ENCODE data around the gene SCYGR1.
A peak's percentile ranks its signal among the peaks of the same experiment; 100 is the strongest.
"Not testable (repeated sequence)": the region's sequence is repeated elsewhere in the genome, so short reads cannot be mapped to it uniquely, and the experiment has no call there.

Gene SCYGR1

GRCh38 chr2:227386630-227387029, 1.1 kb downstream of the SCYGR1 start:
- H3K4me1 ChIP-seq (ENCODE audit: control insufficient read depth, insufficient read depth, low read length, unreplicated experiment): peaks cover 4% of the 10 kb centered on the region
- no peaks in the 10 kb centered on the region for H3K79me2 ChIP-seq (ENCODE audit: control insufficient read depth, insufficient read depth, low read length, unreplicated experiment)
- H3K27ac ChIP-seq (ENCODE audit: low read depth, low read length): no peak overlapping the region
- H3K36me3 ChIP-seq (ENCODE audit: insufficient read depth, low read length): no peaks in the 10 kb centered on the region
- no peak overlapping the region for H2AFZ ChIP-seq (ENCODE audit: low read length, unreplicated experiment)
- H3K27me3 ChIP-seq (ENCODE audit: insufficient read depth, low read length): no peaks in the 10 kb centered on the region
- no peak overlapping the region for H3K4me3 ChIP-seq (ENCODE audit: low read depth, low read length)

- peaks cover 8% of the 10 kb centered on the region for H3K4me1 ChIP-seq (ENCODE audit: control insufficient read depth, insufficient read depth, low read length, unreplicated experiment)
- H2AFZ ChIP-seq (ENCODE audit: low read length, unreplicated experiment): no peak overlapping the region
- no peak overlapping the region for H3K27ac ChIP-seq (ENCODE audit: low read depth, low read length)
- no peaks in the 10 kb centered on the region for H3K36me3 ChIP-seq (ENCODE audit: insufficient read depth, low read length)
- no peak overlapping the region for H3K4me3 ChIP-seq (ENCODE audit: low read depth, low read length)
- no peaks in the 10 kb centered on the region for H3K27me3 ChIP-seq (ENCODE audit: insufficient read depth, low read length)
- no peaks in the 10 kb centered on the region for H3K79me2 ChIP-seq (ENCODE audit: control insufficient read depth, insufficient read depth, low read length, unreplicated experiment)
Observed at GRCh38 chr2:227383686-227384085, 4.1 kb downstream of the SCYGR1 start.

- H3K4me3 ChIP-seq (ENCODE audit: low read depth, low read length); H3K36me3 ChIP-seq (ENCODE audit: insufficient read depth, low read length); H3K27me3 ChIP-seq (ENCODE audit: insufficient read depth, low read length); H3K79me2 ChIP-seq (ENCODE audit: control insufficient read depth, insufficient read depth, low read length, unreplicated experiment); H3K27ac ChIP-seq (ENCODE audit: low read depth, low read length); H2AFZ ChIP-seq (ENCODE audit: low read length, unreplicated experiment): not testable (repeated sequence)
- peaks cover 17% of the 10 kb centered on the region for H3K4me1 ChIP-seq (ENCODE audit: control insufficient read depth, insufficient read depth, low read length, unreplicated experiment)
Observed at GRCh38 chr2:227382241-227382835, 5.4 kb downstream of the SCYGR1 start.

- Histone ChIP-seq H3K4me3 (ENCODE audit: low read depth, low read length) (no peak within 1 kb of the TSS), H3K27me3 (ENCODE audit: insufficient read depth, low read length) (no peaks in the 10 kb centered on the region), H3K27ac (ENCODE audit: low read depth, low read length) (peak within 1 kb of the TSS; percentile 23), H3K4me1 (ENCODE audit: control insufficient read depth, insufficient read depth, low read length, unreplicated experiment) (peaks cover 30% of the 10 kb centered on the region), H2AFZ (ENCODE audit: low read length, unreplicated experiment) (no peak within 1 kb of the TSS), H3K79me2 (ENCODE audit: control insufficient read depth, insufficient read depth, low read length, unreplicated experiment) (no peaks in the 10 kb centered on the region), H3K36me3 (ENCODE audit: insufficient read depth, low read length) (no peaks in the 10 kb centered on the region)
Observed at GRCh38 chr2:227379095-227379494, 8.7 kb downstream of the SCYGR1 start, which contains the start of gene TM4SF20. Gene TM4SF20, minus strand, starts transcription at chr2:227379306. Its CDS starts 38 bp downstream, at chr2:227379268.

- Histone ChIP-seq H3K36me3 (ENCODE audit: insufficient read depth, low read length) (no peaks in the 10 kb centered on the region), H3K27me3 (ENCODE audit: insufficient read depth, low read length) (no peaks in the 10 kb centered on the region), H3K27ac (ENCODE audit: low read depth, low read length) (peak overlapping the region; percentile 23), H3K79me2 (ENCODE audit: control insufficient read depth, insufficient read depth, low read length, unreplicated experiment) (no peaks in the 10 kb centered on the region), H3K4me1 (ENCODE audit: control insufficient read depth, insufficient read depth, low read length, unreplicated experiment) (peaks cover 30% of the 10 kb centered on the region), H3K4me3 (ENCODE audit: low read depth, low read length) (no peak overlapping the region), H2AFZ (ENCODE audit: low read length, unreplicated experiment) (no peak overlapping the region)
Observed at GRCh38 chr2:227378371-227378782, 9.4 kb downstream of the SCYGR1 start.

- Histone ChIP-seq H2AFZ (ENCODE audit: low read length, unreplicated experiment) (no peak overlapping the region), H3K27ac (ENCODE audit: low read depth, low read length) (peak overlapping the region; percentile 23; the same call in 1 of the 2 replicates), H3K4me3 (ENCODE audit: low read depth, low read length) (no peak overlapping the region), H3K36me3 (ENCODE audit: insufficient read depth, low read length) (no peaks in the 10 kb centered on the region), H3K4me1 (ENCODE audit: control insufficient read depth, insufficient read depth, low read length, unreplicated experiment) (peaks cover 30% of the 10 kb centered on the region), H3K27me3 (ENCODE audit: insufficient read depth, low read length) (no peaks in the 10 kb centered on the region), H3K79me2 (ENCODE audit: control insufficient read depth, insufficient read depth, low read length, unreplicated experiment) (no peaks in the 10 kb centered on the region)
Observed at GRCh38 chr2:227377467-227378351, 10.0 kb downstream of the SCYGR1 start.

- no peak overlapping the region for H3K4me3 ChIP-seq (ENCODE audit: low read depth, low read length)
- H3K27ac ChIP-seq (ENCODE audit: low read depth, low read length): peak overlapping the region; percentile 8; the same call in 1 of the 2 replicates
- peaks cover 33% of the 10 kb centered on the region for H3K4me1 ChIP-seq (ENCODE audit: control insufficient read depth, insufficient read depth, low read length, unreplicated experiment)
Observed at GRCh38 chr2:227376656-227377396, 10.9 kb downstream of the SCYGR1 start.

GRCh38 chr2:227374158-227374557, 13.6 kb downstream of the SCYGR1 start:
- Histone ChIP-seq H3K27ac (ENCODE audit: low read depth, low read length) (peak overlapping the region; percentile 64), H3K4me1 (ENCODE audit: control insufficient read depth, insufficient read depth, low read length, unreplicated experiment) (peaks cover 56% of the 10 kb centered on the region), H3K79me2 (ENCODE audit: control insufficient read depth, insufficient read depth, low read length, unreplicated experiment) (no peaks in the 10 kb centered on the region), H3K27me3 (ENCODE audit: insufficient read depth, low read length) (no peaks in the 10 kb centered on the region), H3K4me3 (ENCODE audit: low read depth, low read length) (no peak overlapping the region), H2AFZ (ENCODE audit: low read length, unreplicated experiment) (peak overlapping the region; percentile 1), H3K36me3 (ENCODE audit: insufficient read depth, low read length) (no peaks in the 10 kb centered on the region)

More at GRCh38 chr2:227376656-227377396, 10.9 kb downstream of the SCYGR1 start:
- Histone ChIP-seq H3K27me3 (ENCODE audit: insufficient read depth, low read length) (no peaks in the 10 kb centered on the region), H2AFZ (ENCODE audit: low read length, unreplicated experiment) (no peak overlapping the region), H3K36me3 (ENCODE audit: insufficient read depth, low read length) (no peaks in the 10 kb centered on the region), H3K79me2 (ENCODE audit: control insufficient read depth, insufficient read depth, low read length, unreplicated experiment) (no peaks in the 10 kb centered on the region)

- Histone ChIP-seq H3K27me3 (ENCODE audit: insufficient read depth, low read length) (no peaks in the 10 kb centered on the region), H3K27ac (ENCODE audit: low read depth, low read length) (0 out of 2 replicates have a peak overlapping the region, but pooled peaks have one; percentile 3), H3K36me3 (ENCODE audit: insufficient read depth, low read length) (no peaks in the 10 kb centered on the region), H2AFZ (ENCODE audit: low read length, unreplicated experiment) (no peak overlapping the region), H3K4me3 (ENCODE audit: low read depth, low read length) (no peak overlapping the region), H3K4me1 (ENCODE audit: control insufficient read depth, insufficient read depth, low read length, unreplicated experiment) (peaks cover 56% of the 10 kb centered on the region), H3K79me2 (ENCODE audit: control insufficient read depth, insufficient read depth, low read length, unreplicated experiment) (no peaks in the 10 kb centered on the region)
Observed at GRCh38 chr2:227373389-227373788, 14.4 kb downstream of the SCYGR1 start.

- H3K27ac ChIP-seq (ENCODE audit: low read depth, low read length): peak overlapping the region; percentile 94
- peaks cover 54% of the 10 kb centered on the region for H3K4me1 ChIP-seq (ENCODE audit: control insufficient read depth, insufficient read depth, low read length, unreplicated experiment)
- H2AFZ ChIP-seq (ENCODE audit: low read length, unreplicated experiment): no peak overlapping the region
- no peaks in the 10 kb centered on the region for H3K79me2 ChIP-seq (ENCODE audit: control insufficient read depth, insufficient read depth, low read length, unreplicated experiment)
- H3K36me3 ChIP-seq (ENCODE audit: insufficient read depth, low read length): no peaks in the 10 kb centered on the region
- H3K4me3 ChIP-seq (ENCODE audit: low read depth, low read length): peak overlapping the region; percentile 13; the same call in 1 of the 2 replicates
- H3K27me3 ChIP-seq (ENCODE audit: insufficient read depth, low read length): no peaks in the 10 kb centered on the region
Observed at GRCh38 chr2:227370791-227371312, 16.9 kb downstream of the SCYGR1 start.

Measured in ACC112 (cell line).